ENCODE measurements around the gene SAMD15.
"Not testable (repeated sequence)": the region's sequence is repeated elsewhere in the genome, so short reads cannot be mapped to it uniquely, and the experiment has no call there.

The SAMD15 gene

DNA sequence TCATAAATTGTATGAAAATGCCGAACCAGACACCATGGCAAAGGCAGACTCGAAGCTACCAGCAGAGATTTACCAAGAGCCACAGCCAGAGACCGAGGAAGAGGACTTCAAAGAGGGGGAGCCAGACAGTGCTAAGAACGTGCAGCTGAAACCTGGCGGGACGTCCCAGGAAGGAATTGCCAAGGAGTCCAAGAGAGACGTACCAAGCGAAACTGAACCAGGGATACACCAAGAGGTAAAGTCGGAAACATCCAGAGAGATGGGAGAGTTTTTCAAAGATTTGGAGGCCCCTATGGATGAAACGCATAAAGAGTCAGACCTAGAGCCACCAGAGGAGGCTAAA is 294 bp downstream of the SAMD15 start:
- DNase-seq = no peak

DNA sequence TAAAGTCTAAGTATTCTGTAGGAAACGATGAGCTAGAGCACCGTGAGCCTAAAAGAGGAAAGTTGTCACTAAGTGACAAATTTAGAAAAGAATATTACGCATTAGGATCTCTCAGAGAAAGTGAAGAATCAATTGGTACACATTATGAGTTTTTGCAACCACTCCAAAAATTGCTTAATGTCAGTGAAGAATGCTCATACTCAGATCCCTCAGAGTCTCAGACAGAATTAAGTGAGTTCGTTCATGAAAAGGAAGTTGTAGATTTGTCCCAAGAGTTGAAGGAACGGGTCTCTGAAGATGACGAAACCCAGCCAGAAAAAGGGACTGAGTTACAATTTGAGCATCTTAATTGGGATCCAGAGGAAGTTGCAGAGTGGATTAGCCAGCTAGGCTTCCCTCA is 1.5 kb downstream of the SAMD15 start:
- no peak for DNase-seq

DNA sequence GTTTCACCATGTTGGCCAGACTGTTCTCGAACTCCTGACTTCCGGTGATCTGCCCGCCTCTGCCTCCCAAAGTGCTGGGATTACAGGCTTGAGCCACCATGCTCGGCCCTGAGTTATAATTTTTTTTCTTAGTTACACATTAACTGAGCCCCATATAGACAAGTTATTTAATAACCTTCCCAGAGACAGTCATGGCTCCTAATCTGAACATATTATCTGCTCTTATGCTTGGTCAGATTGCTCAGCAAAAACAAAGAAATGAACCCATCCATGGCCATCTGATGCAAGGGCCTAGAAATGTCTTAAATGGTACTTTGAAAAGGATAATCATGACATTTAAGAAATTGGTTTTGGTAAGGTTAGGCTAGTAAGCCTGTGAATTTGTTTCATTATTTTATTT is 13.0 kb downstream of the SAMD15 start:
- no peak for DNase-seq

DNA sequence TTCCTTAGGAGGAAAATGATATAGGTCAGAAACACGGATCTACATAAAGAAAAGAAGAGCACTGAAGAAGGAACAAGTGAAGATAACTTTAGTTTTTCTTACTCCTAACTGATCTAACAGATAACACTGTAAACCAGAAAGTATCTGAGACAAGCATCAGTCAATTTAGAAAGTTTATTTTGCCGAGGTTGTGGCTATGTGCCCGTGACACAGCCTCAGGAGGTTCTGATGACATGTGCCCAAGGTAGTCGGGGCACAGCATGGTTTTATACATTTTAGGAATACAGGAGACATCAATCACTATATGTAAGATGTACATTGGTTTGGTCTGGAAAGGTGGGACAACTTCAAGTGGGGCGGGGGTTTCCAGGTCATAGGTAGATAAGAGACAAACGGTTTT is 23.0 kb downstream of the SAMD15 start:
- DNase-seq = no peak

DNA sequence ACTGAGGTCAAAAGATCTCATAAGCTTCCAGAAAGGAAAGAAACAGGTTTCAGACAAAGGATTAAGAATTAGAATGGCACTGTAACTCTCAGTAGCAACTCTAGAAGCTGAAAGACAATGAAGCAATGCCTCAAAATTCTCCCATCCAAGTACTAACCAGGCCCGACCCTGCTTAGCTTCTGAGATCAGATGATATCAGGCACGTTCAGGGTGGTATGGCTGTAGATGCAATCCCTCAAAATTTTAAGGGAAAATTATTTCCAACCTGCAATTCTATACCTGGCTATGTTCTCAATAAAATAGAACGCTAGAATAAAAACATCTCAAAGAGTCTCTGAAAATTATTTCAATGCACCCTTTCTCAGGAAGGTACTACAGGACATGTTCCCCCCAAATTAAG is 26.6 kb downstream of the SAMD15 start:
- no peak for DNase-seq

DNA sequence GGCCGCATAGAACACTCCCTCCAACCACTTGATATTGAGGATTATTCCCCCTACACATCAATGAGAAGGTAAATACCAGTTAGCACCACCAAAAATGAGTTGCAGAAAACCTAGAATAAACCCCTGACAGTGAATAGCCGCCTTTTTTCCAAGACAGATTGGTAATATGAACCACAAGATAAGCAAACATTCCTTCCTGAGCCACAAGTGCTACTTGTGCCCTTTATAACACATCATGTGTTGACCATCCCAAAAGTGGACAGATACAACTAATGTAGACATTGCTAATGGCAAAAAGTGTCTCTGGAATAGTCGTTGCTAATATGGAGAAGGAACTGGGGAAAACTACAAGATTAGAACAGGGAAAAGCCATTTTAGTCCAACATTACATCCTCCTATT is 28.9 kb downstream of the SAMD15 start:
- no peak for DNase-seq

DNA sequence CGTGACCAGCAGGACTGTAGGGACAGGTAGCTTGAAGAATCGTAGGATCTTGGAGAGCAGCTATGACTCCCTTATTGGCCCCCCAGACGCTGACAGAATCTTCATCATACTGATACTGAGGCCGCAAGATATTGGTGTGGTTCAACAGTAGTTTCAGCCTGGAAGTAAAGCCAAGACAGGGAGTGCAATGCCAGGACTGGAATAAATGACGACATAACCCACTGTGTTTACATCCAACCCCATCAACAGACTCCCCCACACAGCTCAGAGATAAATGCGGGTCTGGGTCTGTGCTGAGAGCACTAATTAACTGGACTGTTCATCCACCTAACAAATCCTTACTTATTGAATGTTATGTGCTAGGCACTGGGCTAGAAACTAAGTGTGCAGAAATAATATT is 29.5 kb downstream of the SAMD15 start:
- DNase-seq = no peak

DNA sequence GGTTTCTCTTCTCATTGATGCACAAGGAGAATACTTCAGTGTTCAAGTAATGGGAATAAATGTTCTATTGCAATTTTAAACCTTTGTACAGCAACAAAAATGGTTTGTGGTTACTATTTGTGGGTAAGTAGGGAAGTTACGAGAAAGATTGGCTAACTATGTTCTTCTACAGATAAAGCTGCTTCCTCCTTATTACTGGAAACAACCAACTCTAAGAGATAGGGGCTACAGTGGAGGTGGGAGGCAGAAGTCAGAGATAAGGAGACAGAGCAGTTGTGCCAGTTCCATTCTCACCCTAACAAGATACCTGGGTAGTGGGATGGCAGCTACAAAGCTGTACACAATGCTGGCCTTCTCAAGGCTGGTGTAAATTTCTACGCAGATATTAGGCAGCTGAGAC is 30.0 kb downstream of the SAMD15 start:
- DNase-seq = no peak

DNA sequence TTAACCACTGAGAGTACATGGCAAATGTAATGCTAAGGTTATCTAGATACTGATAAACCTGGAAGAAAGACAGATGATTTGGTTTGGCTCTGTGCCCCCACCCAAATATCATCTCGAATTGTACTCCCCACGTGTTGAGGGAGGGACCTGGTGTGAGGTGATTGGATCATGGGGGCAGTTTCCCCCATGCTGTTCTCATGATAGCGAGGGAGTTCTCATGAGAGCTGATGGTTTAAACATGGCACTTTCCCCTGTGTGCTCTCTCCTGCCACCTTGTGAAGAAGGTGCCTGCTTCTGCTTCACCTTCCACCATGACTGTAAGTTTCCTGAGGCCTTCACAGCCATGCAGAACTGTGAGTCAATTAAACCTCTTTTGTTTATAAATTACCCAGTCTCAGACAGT is 32.0 kb downstream of the SAMD15 start:
- DNase-seq = peak; percentile 16

DNA sequence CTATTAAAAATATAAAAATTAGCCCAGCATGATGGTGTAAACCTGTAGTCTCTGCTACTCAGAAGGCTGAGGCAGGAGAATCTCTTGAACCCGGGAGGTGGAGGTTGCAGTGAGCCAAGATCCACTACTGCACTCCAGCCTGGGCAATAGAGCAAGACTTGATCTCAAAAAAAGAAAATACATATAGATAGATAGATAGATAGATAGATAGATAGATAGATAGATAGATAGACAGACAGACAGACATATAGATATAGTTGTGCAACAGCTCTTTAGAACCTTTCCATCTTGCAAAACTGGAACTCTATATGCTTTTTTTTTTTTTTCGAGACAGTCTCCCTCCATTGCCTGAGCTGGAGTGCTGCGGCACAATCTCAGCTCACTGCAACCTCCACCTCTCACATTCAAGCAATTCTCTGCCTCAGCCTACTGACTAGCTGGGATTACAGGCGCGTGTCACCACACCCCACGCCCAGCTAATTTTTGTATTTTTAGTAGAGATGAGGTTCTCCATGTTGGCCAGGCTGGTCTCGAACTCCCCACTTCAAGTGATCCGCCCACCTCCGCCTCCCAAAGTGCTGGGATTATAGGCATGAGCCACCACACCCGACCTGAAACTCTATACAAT is 38.3 kb downstream of the SAMD15 start:
- not testable (repeated sequence) for DNase-seq

DNA sequence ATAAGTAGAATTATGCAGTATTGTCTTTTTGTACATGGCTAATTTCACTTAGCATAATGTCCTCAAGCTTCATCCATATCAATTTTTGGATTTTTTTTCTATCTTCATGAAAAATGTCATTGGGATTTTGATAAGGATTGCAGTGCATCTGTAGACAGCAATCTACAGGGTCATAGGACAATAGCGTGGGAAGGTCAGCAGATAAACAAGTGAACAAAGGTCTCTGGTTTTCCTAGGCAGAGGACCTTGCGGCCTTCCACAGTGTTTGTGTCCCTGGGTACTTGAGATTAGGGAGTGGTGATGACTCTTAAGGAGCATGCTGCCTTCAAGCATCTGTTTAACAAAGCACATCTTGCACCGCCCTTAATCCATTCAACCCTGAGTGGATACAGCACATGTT is 38.9 kb downstream of the SAMD15 start:
- not testable (repeated sequence) for DNase-seq

DNA sequence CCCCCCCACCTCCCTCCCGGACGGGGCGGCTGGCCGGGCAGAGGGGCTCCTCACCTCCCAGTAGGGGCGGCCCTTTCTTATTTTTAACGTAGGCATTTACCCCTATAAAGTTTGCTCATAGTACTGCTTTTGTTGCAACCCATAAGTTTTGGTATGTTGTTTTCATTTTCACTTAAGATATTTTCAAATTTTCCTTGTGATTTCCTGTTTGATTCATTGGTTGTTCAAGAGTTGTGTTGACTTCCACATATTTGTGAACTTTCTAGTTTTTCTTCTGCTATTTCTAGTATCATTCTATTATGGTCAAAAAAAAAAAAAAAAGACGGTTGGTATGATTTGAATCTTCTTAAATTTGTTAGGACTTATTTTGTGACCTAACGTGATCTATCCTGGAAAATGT is 39.7 kb downstream of the SAMD15 start:
- DNase-seq = no peak

DNA sequence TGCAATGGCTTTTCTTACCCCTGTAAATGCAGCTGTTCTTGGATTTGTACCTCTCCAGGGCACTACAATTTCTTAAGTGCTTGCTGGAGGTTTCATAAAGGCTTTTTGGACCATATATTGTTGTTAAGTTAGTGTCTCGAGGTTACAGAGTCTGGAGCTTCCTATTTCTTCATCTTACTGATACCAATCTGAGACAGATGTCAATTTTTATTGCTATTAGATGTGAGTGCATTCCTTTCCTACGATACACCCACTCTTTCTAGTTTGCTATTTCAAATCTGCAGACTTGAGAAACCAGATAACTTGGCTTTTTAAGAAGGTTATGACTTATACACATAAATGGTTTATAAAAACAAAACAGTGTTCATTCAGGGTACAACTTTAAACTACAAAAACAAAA is 44.0 kb downstream of the SAMD15 start:
- no peak for DNase-seq

DNA sequence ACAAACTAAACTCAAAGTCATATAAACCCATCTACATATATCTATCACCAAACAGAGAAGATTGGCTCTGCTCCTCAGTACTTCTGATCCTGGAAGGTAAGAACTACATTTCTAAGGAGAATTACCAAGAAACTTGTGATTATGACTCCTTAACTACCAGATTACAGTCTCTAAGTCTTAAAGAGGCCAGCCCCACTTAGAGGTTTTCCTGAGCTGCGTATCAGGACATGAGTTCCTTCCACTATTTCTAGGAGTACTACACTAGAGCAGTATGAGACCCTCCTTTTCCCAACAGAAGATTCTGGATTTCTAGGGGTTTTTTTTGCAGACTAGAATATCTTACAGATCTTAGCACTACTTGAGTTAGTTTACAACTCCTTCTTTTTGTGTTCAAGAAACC is 46.2 kb downstream of the SAMD15 start, which contains the start of gene NOXRED1:
TSS of gene NOXRED1 (minus strand) at position 101 of the 400 bp plus-strand sequence. CDS start 634 bp downstream, outside the sequence.
- no peak for DNase-seq

DNA sequence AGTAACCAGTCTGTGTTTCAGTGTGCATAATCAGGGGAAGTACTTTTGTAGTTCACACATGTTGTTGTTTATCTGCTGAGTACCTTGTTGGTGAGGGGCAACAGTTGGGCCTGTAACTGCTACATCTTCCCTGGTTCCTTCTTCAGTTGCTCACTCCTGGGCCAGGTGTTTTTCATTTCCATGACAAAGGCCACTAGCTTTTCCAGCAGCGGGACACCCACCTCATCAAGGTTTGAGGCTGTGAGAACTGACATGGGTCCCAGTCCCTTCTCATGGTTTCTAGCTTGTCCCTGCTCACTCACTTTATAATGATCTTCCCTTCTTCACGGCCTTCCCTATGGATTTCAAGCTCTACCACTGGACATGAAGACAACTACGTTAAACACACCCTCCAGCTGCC is 47.7 kb downstream of the SAMD15 start:
- no peak for DNase-seq

DNA sequence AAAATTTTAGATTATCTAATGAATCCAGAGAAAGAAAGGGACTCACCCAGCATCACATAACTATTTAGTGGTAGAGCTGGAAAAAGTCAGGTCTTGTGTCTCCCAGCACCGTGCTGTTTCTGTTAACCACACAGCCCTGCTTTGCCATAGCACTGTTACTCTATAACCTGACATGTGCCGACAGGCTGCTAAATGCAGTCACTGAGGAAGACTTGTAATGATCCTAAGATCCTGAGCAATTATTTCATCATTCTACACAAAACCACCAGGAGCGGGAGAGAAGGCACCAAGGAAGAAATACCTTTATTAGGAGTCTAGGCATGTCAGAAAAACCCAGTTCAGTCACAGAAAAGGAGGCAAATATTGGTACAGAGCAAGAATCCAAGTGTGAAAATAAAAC is 49.2 kb downstream of the SAMD15 start:
- no peak for DNase-seq

DNA sequence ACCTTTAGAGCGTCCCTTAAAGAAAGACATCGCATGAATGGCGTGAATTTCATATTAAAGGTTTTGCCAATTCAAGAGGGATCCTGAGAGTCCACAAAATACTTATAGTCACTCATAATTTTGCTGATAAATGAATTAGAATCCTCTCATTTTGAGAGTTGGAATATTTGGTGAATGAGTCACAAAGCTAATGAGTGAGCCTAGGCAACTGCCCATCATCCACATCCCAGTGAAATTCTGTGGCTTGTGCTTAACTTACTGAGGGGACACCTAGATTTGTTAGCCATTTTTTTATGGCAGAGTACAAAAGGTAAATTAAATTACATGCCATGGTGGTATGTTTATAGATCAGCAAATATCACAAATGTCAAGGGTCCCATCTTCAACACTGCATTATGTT is 58.9 kb downstream of the SAMD15 start:
- DNase-seq = no peak

DNA sequence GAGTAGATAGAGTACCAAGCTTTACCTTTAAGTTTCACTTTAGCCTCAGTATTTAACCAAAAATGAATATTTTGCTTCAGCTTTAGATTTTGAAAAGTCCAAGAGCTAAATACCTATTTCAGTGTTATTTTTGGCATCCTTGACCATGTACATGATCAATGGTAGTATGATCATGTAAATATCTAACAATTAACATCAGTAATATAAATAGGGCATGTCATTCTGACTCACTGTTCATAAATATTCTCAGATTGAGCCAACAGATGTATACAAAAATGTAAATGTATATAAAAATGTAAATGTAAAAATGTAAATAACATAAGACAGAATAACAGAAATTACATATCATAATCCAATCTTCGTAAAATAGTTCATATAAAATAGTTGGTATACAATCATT is 61.4 kb downstream of the SAMD15 start:
- DNase-seq = no peak

DNA sequence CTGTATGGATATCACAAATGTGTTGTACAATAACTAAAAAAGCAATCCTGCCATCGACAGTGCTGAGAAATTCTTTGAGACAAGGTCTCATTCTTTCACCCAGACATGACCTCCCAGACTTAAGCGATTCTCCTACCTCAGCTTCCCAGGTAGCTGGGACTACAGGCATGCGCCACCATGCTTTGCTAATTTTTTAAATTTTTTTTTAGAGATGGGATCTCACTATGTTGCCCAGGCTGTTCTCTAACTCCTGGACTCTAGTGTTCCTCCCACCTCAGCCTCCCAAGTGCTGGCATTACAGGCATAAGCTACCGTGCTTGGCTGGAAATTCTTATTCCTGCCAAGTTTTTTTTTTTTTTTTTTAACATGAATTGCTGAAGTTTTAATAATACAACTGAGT is 62.7 kb downstream of the SAMD15 start:
- DNase-seq = no peak
